HG03175 (cell line): ENCODE results near the gene ZMAT5.

Source experiments
- ATAC-seq: cut with Tn5 transposase; IDR thresholded peaks from one replicate; pipeline ENCODE4 v1.9.1; 2021; ENCODE audit warnings: mild to moderate bottlenecking, moderate library complexity; ENCODE audit not compliant: unreplicated experiment

Gene ZMAT5

DNA sequence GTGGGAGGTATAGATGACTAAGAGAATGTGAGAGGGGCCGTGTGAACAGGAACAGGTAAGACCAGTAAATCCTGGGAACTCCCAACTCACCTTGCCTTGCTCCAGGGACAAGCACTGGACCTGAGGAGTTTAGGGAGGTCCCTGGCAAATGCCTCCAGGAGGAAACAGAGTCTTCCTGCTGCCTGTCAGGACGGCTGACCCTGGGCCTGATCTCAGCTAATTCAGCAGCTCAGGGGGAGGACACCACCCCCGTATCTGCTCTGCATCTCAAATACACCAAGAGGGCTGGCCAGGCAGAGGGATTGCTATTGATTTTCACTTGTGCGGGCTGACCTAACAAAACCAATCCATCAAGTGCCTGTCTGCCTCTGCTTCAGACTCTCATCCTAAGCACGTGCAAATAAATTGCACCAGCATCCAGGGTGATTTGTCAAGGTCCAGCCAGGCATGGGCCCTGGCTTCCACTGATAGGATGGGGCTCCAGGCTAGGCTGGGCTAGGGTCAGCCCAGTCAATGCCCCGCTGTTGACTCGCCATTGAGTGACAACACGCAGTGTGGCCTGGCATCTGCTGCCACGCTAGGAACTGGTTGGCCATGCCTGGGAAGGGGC, 20.7 kb upstream of the ZMAT5 start:
- no peak for ATAC-seq

DNA sequence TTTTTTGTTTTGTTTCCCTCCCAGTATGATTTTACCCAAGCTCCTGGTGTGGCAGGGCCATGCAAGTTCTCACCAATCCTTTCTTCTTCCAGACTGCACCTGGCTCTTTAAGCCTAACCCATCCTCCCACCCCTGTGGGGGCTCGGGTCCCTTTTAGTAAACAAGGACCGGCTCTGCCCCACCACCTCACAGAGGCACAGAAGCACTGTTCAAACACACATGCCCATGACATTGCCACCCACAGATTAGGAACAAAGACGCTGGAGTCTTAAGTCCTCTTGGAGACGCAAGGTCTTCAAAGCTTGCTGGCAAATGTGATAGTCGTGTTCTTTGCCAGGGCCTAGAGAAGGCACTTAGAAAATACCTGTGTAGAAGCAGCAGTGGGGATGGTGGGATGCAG, 19.2 kb upstream of the ZMAT5 start:
- no peak for ATAC-seq

DNA sequence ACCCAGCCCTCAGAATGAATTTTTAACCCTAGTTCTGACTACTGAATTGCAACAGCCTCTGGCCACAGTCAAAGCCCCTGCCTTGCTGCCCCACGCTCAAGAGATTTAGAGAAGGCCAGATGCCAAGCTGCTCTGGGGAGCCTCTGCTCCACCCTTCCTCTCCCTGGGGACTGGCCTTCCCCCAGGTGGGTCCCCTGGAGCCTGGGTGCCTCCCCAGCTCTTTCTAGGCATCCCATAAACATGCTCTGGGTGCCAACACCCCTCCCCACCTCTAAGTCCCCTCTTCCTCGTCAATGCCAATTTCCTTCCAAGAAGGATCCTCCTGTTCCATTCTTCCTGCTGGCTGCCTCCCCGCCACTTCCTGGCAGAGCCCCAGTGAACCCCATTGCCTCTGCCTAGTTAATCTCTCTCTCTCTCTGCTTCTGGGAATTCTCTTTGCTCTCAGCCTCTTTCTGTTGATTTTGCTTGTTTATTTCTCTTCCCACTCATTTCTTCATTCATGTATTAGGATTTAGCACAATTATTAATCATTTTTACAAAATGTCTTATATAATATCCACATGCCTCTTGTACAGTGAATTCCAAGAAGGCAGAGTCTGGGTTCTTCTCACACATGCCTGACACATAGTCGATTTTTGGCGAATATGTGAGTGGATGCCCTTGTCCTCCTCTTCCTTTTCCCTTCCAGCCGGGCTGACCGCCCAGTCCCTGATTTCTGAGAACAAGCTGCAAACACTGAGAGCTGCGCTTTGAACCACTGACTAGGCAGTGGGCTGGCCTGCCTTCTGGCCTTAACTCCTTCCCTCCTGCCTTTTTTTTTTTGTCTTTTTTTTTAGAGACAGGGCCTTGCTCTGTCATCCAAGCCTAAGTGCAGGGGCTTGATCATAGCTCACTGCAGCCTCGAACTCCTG, 17.9 kb upstream of the ZMAT5 start:
- ATAC-seq: no peak

DNA sequence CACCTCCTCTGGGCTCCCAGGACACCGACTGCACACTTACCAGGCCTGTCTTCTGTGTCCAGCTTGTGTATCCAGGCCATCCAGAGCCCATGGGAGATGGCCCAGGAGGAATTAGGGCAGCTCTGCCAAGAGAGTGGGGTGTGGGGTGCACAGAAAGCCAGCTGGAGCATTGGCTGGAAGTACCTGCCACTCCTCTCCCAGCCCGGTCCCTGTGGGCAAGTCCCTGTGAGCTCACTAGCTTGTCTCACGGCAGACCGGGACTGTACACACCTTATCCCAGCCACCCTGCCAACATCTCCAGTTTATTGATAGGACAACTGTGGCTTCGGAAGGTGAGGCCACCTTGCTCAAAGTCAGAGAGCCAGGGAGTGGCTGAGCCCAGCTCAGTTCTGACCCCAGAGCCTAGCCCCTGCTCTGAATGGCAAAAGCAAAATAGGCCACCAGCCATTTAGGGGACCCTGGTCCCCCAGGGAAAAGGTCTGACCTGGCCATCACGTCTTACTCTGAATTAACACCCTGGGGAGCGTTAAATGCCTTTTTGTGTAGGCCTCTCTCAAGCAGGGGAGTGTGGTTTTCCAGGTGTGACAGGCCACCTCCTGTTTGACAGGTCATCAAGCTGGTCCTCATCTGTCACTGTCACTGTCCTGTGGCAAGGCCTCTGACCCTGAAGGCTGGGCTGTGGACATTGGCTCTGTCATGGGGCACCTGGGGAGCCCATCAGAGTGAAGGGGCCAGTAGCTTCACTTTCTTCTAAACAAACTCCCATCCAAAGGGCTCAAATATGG, 15.4 kb upstream of the ZMAT5 start:
- no peak for ATAC-seq

DNA sequence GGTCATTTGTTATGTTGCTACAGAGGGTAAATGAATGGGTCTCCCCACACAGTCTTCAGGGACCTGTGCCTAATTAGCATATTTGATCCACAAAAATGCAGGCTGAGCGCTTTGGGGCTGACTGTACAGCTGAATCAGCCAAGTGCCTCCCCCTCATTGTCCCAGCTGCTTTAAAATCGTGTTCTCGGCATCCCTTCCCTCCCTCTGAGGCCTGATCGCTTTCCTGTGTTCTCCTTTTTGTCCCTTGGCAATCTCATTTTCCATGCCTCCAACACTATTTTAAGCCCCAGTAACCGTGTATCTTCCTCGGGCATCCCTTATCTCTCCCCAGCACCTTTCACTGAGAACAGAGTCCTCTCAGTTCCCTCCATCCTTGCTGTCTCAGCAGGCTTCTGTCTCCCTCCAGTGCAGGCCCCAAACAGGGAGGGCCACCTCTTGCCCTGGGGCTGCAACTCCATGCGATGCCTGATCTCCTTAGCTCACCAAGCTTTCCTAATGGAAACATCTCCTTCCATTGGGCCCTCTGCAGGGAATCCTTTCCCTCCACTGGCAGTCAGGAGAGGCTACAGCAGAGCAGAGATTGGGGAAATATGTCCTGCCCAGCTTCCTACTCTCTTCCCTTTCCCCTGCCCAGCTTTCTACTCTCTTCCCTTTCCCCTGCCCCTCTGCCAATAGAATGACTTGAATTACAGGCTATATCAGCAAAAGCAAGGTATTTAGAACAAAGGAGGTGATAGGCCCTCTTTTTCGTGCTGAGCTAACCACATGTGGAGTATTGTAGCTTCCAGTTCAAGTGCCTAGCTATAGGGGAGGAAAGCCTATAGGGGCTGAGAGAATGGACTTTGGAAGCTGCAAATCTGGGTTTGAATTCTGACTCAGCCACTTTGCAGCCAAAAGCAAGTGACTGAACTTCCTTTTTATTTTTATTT, 14.2 kb upstream of the ZMAT5 start:
- no peak for ATAC-seq

DNA sequence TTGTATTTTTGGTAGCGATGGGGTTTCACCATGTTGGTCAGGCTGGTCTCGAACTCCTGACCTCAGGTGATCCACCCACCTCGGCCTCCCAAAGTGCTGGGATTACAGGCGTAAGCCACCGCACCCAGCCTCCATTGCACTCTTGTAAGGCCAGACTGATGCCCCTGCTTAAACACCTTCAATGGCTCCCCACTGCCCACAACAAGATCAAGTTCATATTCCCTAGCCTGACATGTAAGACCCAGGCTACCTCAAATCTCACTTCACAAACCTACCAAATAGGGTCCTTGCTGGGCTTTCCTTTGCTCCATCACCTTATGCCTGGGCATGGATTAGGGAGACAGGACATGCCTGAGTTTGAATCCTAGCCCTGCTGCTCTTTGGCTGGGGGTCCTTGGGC, 13.4 kb upstream of the ZMAT5 start:
- ATAC-seq: no peak

DNA sequence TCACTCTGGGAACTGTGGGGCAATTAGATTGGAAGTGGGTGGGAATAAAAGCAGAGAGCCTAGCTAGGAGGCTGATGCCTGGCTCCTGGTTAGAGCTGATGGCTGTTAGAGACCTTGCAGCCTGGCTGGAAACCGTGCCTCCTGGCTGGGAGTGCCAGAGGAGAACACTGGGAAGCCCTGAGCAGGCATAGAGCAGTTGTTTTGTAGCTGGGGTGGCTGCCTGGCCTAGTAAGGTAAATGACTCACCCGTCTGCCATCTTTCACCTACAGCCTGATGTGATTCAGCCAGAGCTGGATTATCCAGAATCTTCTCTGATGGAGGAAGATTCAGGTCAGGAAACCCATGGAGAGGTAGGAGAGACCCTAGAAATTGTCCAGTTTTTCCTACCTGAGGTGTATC, 6.4 kb upstream of the ZMAT5 start:
- no peak for ATAC-seq

DNA sequence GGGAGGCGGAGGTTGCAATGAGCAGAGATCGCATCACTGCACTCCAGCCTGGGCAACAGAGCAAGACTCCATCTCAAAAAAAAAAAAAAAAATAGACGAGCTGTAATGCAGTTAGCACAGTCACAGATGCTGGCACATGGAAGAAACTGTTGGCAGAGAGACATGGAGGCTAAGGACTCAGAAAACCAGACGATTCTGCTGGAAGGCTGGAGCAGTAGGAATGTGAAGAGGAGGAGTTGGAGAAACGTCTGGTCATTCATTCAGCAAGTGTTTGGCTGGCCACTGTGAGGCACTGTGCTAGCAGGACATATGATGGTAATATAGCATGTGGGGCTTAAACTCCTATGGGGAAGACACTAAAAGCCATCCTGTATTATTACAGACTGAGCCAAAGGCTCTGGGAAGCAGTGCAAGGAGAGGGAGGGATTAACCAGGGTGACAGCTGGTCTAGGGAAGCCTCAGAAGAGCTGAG, 5.4 kb upstream of the ZMAT5 start:
- no peak for ATAC-seq

DNA sequence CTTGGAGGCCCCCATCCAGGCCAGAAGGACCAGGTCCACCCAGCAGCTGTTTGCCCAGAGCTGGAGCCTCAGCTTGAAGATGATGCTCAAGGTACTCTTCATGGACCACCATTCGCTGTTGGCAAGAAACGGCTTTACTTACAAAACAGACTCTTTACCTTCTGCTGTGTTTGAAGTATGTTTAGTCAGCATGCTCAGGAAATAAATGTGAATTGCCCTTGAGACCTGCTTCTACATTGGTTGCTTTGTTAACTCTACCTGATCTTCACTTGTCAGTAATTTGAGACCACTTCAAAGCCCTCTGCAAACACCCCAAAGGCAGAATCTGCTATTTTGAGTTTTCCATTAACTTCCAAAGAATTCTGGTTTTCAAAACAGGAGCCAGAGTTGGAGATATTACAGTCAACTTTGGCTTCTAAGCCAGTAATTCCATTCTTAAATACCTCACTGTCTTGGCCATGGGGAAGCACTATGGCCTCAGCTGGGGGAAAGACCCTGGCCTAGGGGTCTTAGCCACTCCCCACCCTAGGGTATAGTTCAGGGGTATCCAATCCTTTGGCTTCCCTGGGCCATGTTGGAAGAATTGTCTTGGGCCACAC, 3.0 kb upstream of the ZMAT5 start:
- no peak for ATAC-seq

DNA sequence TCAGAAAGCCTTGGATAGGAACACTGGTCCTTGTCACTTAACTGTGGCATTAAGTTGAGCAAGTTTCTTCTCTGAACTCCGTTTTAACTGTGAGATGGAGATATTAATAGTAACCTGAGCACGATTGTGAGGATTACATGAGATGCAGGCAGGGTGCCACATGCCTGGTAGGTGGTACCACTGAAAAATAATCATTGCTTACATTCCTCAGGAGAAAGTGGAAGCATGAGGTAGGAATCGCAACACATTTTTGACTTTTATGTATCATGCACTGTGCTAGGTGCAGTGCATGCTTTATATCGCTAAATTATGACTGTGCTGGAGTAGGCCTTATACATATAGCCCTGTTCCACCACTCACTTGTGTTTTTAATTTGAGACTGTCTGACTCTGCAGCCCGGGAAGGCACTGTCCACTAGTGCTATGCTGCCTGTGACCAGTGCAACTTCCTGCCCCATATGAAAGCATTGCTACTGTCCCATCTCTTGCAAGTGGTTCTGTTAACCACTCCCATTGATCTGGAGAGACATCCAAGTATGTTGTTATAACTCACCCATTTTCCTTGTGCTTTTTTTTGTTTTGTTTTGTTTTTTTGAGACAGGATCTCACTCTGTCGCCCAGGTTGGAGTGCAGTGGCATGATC, 1.4 kb upstream of the ZMAT5 start:
- ATAC-seq: no peak

DNA sequence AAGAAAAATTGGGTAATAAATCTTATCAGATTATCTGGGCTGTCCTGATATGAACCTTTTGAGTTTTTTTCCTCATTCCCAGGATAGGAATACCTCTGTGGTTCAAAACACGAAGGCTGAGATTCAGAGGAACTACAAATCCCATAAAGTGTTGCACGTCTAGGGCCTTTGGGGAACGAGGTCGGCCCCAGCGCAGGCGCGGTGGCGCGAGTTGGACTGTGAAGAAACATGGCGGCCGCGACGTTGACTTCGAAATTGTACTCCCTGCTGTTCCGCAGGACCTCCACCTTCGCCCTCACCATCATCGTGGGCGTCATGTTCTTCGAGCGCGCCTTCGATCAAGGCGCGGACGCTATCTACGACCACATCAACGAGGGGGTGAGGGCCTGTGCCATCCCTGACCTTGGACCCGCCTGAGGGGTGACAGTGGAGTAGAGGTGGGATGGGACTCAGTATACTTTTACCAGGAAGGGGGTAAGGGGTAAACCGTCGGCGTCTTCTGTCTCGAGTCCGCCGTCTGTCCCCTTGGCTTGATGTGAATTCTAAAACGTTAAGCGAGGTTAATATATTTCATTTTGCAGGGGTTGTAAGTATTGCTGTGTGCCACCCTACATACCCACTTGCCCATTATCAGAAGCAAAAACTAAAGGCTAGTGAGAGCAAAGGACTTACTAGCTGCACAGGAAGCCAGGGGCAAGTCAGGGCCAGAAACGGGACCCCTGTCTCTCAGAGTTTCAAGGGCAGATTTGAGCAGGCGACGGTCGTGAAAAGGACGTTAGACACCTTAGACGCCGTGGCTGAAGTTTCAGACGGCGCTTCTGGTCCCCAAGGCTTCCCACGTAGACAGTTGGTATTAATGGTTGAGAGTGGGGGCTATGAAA, 604 bp upstream of the ZMAT5 start, which contains the start of gene UQCR10:
Gene UQCR10 (plus strand): TSS at position 199 of the 881 bp plus-strand sequence. CDS start 30 bp downstream, at position 229.
- ATAC-seq: peak; percentile 65

DNA sequence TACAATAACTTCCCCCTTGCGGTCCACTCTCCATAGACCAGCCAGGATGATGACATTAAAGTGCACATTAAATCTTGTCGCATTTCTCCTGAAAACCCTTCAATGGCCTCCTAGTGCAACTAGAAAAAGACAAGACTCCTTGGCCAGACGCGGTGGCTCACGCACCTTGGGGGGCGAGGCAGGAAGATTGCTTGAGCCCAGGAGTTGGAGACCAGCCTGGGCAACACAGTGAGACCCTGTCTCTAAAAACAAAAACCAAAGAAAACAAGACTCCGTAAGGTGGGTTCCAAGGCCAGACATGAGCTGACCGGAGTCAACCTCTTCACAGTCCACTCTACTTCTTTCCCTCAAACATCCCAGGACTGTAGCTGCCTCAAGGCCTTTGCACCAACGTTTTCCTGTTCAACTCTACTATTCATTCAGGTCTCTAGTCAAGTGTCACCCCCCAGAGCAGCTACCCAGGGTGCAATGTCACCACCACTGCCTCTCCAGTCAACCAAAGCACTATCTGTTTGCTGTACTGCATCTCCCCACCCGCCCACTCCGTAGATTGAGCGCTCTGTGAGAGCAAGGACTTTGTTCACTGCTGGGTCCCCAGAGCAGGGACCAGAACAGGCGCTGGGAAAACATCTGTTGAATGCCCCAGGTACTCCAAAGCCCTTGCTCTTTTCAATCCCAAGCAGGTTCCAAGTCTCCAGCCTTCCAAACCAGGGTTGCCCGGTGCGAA, 739 bp downstream of the ZMAT5 start:
- ATAC-seq: peak; percentile 21

DNA sequence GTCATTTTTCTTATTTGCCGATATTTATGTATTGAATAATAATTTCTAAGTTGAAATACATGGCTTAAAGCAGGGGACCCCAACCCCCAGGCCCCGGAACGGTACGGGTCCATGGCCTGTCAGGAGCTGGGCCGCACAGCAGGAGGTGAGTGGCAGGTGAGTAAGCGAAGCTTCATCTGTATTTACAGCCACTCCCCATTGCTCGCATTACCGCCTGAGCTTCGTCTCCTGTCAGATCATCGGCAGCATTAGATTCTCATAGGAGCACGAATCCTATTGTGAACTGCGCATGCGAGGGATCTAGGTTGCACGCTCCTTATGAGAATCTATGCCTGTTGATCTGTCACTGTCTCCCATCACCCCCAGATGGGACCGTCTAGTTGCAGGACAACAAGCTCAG, 4.5 kb downstream of the ZMAT5 start:
- no peak for ATAC-seq

DNA sequence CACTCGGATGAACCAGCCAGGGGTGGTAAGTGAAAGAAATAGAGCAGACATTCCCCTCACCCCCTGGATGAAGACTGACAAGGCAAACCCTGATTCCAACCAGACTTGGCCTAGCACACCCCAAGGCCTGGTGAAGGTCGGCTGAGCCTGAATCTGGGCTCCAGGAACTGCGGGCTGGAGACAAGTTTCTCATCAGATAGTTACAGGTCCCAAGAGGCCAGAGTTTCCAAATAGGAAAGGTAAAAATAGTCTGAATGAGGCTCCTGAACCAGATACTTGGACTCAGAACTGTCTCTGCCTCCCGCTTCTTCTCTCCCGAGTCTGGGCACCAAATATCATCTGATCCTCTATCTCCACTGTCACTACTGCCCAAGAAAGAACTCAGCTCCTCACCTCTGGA, 7.8 kb downstream of the ZMAT5 start:
- ATAC-seq: no peak

DNA sequence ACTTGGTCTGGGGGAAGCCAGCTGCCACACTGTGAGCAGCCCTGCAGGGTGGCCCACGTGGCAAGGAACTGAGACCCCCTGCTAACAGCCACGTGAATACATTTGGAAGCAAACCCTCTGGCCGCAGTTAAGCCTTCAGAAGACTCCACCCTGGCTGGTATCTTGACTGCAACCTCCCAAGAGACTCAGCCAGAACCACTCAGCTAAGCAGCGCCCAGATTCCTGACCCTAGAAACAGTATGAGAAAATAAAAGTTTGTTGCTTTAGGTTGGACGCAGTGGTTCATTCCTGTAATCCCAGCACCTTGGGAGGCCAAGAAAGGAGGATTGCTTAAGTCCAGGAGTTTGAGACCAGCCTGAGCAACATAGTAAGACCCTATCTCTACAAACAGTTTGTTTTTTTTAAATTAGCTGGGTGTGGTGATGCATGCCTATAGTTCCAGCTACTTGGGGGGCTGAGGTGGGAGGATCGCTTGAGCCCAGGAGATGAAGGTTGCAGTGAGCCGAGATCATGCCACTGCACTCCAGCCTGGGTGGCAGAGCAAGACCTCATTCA, 8.7 kb downstream of the ZMAT5 start:
- no peak for ATAC-seq

DNA sequence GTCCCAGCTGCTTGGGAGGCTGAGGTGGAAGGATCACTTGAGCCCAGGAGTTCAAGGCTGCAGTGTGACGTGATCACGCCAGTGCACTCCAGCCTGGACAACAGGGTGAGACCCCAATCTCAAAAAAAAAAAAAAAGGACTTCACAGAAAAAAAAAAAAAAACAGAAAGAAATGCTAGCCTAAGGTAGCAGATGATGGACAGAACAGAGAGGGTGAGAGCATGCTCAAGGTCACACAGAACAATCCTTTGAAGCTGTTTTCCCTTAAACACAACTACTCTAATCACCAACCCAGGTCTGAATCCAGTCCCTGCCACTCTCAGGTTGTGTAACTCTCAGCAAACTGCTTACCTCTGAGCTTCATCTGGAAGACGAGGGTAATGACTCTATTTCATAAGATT, 9.7 kb downstream of the ZMAT5 start:
- no peak for ATAC-seq

DNA sequence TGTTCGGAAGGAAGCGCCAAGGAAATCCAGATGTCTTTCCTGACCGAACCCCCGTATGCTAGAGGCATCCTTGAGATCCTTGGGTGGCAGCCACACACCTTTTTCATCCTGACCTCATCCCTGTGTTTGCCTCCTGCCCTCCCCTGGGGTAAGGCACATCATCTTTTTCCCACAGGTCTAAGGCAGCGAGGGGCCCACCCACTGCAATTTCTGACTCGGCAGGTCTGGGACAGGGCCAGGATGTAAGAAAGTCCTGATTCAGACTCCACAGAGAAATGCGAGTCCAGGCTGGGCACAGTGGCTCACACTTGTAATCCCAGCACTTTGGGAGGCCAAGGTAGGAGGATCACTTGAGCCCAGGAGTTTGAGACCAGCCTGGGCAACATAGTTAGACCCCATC, 10.5 kb downstream of the ZMAT5 start:
- no peak for ATAC-seq

DNA sequence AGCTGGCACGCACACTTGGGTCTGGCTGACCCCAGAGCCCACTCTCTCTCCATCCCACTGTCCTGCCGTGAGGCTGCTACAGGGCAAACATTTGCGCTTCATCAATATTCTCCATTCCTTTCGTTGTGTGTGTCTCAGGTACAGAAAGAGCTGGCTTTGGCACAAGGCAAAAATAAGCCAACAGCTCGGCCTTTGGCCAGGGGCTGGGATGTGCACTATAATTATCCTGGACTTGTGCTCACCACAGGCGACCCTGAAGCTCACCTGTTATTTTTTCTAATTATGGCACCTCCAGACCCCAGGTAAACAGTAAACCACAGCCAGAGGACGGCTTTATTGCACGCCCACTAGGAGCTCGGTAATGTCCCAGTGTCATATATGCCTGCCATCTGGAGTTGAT, 10.9 kb downstream of the ZMAT5 start:
- ATAC-seq: no peak
